ENCODE measurements around the gene ATIC. TPM values are rescaled to one million over a fixed set of nuclear protein-coding genes. Genes with fewer than 3 reads are reported as not detected.

ATIC gene
- total and polyA plus RNA-seq, 2 of the 8 experiments (the other 6 are each of a cell fraction or from before 2014, with no cell fraction given) = 139 to 319 TPM

DNA sequence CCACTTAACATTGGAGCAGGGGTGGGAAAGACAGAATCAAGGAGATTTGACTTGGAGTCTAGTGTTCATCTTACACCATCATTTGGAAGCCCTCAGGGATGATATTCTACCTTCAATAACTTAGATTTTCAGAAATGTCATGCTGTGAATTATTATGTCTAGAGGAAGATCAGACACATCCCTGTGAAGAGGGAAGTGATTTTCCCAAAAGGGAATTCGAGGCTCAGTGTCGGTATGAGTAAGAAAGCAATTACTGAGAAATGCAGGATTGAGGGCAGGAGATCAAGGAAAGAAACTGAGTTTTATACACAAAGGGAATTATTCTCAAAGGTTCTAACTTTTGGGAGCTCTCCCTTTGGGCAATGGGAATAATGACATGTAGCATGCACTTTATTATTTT is 25.6 kb upstream of the ATIC start (continued):
- TF ChIP-seq SUZ12 (IDR thresholded peaks at IDR 0.05; ENCODE audit: low read length) (no peak), SIRT6 (IDR thresholded peaks at IDR 0.05; ENCODE audit: low read length) (no peak)
